ENCODE results near the gene TEX38. TPM values are rescaled to one million over a fixed set of nuclear protein-coding genes. Genes with fewer than 3 reads are reported as not detected.

Gene TEX38
- total RNA-seq, 1 donor from 2014 or later: not detected

GRCh38 chr1:46721204-46721603 is 49.5 kb downstream of the TEX38 start:
- no peak for DNase-seq (ENCODE audit: low spot score)

DNA sequence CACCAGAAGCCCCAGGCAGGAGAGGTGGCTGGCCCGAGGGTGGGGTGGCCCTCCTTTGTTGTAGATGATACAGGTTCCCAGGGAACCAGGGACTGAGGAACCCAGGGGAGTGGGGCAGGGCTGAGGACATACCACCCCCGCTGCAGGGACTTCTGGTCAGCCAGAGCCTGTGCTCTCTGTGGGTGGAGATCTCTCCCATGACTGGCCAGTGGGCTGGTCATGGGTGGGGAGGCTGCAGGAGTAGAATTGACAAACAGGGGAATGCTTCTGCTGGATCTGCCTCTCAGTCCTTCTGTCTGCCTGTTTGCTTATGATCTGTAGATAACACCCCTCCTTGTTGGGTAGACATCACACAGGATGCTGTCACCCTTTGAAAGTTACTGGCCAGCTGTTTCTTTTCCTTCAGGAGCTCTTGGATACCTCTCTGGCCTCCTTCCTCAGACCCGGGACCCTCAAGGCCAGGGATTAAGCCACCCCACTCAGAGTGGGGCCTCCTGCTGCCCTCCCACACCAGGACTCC is 50.1 kb downstream of the TEX38 start:
- no peak for DNase-seq (ENCODE audit: low spot score)

Other genes with a start within 250 kb of the TEX38 start
- 0.45 TPM for gene DMBX1, start 182.0 kb upstream of the TEX38 start, total RNA-seq
- gene KNCN, start 120.2 kb upstream of the TEX38 start, total RNA-seq: not detected
- 90.8 TPM for gene MKNK1, start 67.6 kb upstream of the TEX38 start, total RNA-seq
- 44.6 TPM for gene MOB3C, start 55.0 kb upstream of the TEX38 start, total RNA-seq
- gene ATPAF1, start 3.5 kb upstream of the TEX38 start, total RNA-seq: 52.3 TPM
- 96.6 TPM for gene EFCAB14, start 47.3 kb downstream of the TEX38 start, total RNA-seq
- gene CYP4B1, start 127.2 kb downstream of the TEX38 start, total RNA-seq: 106 TPM